GM12864 (cell line): ENCODE results near the gene HBS1L.

ENCODE experiments used
- DNase-seq: peaks from one replicate; pipeline ENCODE4 v3.0.0-alpha.2; 2011; ENCODE audit warnings: low read depth
- H3K4me3 ChIP-seq: 2 replicates; pipeline ENCODE4 v1.5.1; 2011; ENCODE audit warnings: mild to moderate bottlenecking, low read depth, low read length, control low read depth
- TF ChIP-seq, protein P1 (sequence below): IDR thresholded peaks from 2 replicates; pipeline ENCODE4 v1.5.1; 2011; ENCODE audit warnings: low read depth, mild to moderate bottlenecking, moderate library complexity, low read length, control low read depth, inconsistent platforms; ENCODE audit errors: missing control alignments

The HBS1L gene

GRCh38 chr6:134995536-134995935 is 59.1 kb downstream of the HBS1L start:
- DNase-seq: no peak
- H3K4me3 ChIP-seq: no peak overlapping the region
- TF ChIP-seq, protein P1, sequence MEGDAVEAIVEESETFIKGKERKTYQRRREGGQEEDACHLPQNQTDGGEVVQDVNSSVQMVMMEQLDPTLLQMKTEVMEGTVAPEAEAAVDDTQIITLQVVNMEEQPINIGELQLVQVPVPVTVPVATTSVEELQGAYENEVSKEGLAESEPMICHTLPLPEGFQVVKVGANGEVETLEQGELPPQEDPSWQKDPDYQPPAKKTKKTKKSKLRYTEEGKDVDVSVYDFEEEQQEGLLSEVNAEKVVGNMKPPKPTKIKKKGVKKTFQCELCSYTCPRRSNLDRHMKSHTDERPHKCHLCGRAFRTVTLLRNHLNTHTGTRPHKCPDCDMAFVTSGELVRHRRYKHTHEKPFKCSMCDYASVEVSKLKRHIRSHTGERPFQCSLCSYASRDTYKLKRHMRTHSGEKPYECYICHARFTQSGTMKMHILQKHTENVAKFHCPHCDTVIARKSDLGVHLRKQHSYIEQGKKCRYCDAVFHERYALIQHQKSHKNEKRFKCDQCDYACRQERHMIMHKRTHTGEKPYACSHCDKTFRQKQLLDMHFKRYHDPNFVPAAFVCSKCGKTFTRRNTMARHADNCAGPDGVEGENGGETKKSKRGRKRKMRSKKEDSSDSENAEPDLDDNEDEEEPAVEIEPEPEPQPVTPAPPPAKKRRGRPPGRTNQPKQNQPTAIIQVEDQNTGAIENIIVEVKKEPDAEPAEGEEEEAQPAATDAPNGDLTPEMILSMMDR: no peak

DNA sequence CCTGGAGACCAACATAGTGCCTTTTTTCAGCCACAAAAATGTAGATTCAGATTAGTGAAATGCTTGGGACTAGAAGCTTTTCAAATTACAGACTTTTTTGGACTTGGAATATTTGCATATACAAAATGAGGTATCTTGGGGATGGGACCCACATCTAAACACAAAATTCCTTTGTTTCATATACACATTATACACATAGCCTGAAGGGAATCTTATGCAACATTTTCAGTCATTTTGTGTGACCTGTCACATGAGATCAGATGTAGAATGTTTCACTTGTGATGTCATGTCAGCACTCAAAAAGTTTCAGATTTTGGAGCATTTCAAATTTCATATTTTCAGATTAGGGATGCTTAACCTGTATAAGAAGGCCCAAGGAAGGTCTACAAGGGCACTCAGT is 60.2 kb downstream of the HBS1L start:
- no peak for DNase-seq
- TF ChIP-seq, protein P1: no peak

DNA sequence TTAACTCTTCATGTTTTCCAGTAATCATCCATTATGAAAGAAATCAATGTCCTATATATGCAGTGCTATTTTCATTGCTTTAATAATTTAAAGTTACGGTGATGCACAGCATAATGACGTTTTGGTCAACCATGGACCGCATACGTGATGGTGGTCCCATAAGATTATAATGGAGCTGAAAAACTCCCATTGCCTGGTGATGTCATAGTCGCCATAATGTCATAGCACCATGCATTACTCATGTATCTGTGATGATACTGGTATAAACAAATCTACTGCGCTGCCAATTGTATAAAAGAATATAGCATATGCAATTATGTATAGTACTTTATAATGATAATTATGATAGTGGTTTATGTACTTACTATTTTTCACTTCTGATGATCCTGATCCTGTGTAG is 62.5 kb downstream of the HBS1L start:
- H3K4me3 ChIP-seq: no peak overlapping the region
- TF ChIP-seq, protein P1: no peak
- no peak for DNase-seq

More for the DNA sequence above, 60.2 kb downstream of the HBS1L start:
- H3K4me3 ChIP-seq: no peak overlapping the region

DNA sequence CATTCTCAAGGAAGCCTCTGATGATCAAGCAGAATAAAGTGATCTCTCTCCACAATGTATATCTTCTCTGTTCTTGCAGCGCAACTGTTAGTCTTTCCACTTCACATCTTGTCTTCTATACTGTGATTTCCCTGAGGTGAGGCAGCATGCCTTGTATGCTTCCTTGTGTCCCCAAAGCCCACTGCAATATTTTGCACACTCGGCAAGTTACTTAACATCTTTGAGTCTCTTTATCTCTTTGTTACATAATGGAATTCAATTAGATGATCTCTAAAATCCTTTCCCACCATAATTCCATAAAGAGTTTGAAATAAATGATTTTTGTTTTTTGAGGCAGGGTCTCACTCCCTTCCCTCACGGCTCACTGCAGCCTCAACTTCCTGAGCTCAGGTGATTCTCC is 64.4 kb downstream of the HBS1L start:
- TF ChIP-seq, protein P1: no peak
- H3K4me3 ChIP-seq: no peak overlapping the region
- no peak for DNase-seq

DNA sequence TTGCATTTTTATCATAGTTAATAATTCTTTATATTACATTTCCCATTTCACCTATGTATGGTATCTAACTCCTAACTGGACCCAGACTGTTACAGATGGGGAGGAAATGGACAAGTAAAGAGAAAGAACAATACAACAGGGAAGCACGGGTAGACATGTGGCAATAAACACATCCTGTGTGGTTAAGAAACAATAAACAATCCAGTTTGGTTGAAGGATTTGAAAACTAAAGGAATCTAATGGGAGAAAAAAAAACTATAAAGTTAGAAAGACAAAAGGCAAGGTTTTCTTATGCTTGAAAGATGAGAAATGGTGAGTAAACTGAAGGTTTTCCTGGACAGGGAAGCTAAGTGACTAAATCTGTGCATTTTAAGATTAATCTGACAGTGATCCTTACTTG is 69.8 kb downstream of the HBS1L start:
- no peak for DNase-seq
- H3K4me3 ChIP-seq: no peak overlapping the region
- TF ChIP-seq, protein P1: no peak

DNA sequence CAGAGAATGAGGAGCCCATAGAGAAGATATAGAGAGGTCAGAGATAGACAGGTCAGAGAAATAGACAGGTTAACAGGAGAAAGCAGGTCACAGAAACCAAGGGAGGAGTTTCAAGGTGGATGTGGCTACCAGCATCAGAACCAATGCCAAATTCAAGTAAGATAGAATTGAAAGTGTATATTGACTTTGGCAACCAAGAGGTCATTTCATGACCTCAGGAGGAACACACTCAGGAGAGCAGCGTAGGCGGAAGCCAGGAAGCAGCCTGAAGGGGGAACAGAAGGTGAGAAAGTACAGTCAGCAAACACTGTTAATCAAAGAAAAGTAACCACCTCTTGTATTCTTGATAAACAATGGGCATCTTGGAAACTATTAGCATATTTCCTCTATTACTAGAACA is 70.8 kb downstream of the HBS1L start:
- H3K4me3 ChIP-seq: no peak overlapping the region

GRCh38 chr6:134982161-134982560 is 72.5 kb downstream of the HBS1L start:
- H3K4me3 ChIP-seq: no peak overlapping the region
- TF ChIP-seq, protein P1: no peak
- DNase-seq: no peak

More for the DNA sequence above, 70.8 kb downstream of the HBS1L start:
- DNase-seq: no peak
- TF ChIP-seq, protein P1: no peak
